Naive B cell (primary cell): ENCODE results near the gene KIF23. TPM values are rescaled to one million over a fixed set of nuclear protein-coding genes. Genes with fewer than 3 reads are reported as not detected.

Source experiments
- polyA plus RNA-seq, 6 donors: library from polyadenylated mRNA; unstranded; fragments of 300-500 nt; fragmentation: Illumina TruSeq; gene quantifications; one replicate each; pipeline ENCODE4 v1.2.3, GENCODE V29; 2021; ENCODE audit warnings: low read depth in 6 of 6

Gene KIF23
- polyA plus RNA-seq, 6 donors from 2014 or later = 0.17 TPM; not detected in 5

Other genes with a start within 250 kb of the KIF23 start
- not detected for gene PAQR5, start 115.4 kb upstream of the KIF23 start, polyA plus RNA-seq
- gene RPLP1, start 38.5 kb downstream of the KIF23 start, polyA plus RNA-seq = 1,000 to 10,000 TPM; 1,064 to 2,586 (median 2,135) TPM